ENCODE data around the gene WWOX.

DNA sequence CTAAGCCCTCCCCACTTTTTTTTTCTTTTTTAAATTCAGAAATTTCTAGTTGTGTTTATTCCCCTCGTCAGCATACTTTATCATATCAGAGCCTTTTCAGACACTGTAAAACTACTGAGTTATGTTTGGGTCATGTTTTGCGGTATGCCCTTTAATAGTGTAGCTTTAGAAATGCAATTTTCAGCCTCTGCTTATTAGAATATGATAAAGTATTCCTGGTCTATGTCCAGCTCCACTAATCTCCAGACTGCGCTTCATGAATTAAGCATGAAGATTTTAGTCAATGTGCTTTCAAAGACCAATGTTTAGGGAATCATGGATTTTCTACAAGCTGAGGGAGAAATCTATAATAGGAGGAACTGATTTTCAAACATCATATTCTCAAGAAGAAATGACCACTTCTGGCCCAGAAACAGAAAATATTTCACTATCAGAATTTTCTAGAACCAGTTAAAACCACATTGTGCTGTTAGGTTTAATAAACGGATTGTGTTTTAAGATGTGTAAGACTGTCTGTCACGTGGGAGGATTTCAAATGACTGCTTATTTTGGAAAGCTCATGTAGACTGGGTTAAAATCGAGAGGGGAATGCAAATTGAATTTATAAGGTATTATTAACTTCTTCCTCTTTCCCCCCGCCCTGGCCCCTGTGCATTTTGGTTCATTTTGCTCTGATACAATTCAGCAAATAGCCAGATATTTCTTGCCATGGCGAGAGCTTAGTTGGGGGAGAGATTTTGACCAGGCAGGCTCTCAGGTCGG lies 498.5 kb downstream of the WWOX start:
- TF ChIP-seq POLR2AphosphoS5 (IDR thresholded peaks at IDR 0.05) (no peak), EZH2 (IDR thresholded peaks at IDR 0.05; ENCODE audit: borderline replicate concordance, insufficient read depth, low read length, poor library complexity, severe bottlenecking) (no peak), CTCF (IDR thresholded peaks at IDR 0.05; ENCODE audit: poor library complexity, severe bottlenecking) (no peak), MXI1 (conservative IDR thresholded peaks at IDR 0.05; ENCODE audit: poor library complexity, severe bottlenecking) (no peak), RAD21 (conservative IDR thresholded peaks at IDR 0.05) (no peak), EP300 (conservative IDR thresholded peaks at IDR 0.05; ENCODE audit: poor library complexity, severe bottlenecking) (no peak), TAF1 (IDR thresholded peaks at IDR 0.05; ENCODE audit: low read depth) (no peak), SMC3 (conservative IDR thresholded peaks at IDR 0.05; ENCODE audit: poor library complexity) (no peak)
- TF ChIP-seq, protein P1, sequence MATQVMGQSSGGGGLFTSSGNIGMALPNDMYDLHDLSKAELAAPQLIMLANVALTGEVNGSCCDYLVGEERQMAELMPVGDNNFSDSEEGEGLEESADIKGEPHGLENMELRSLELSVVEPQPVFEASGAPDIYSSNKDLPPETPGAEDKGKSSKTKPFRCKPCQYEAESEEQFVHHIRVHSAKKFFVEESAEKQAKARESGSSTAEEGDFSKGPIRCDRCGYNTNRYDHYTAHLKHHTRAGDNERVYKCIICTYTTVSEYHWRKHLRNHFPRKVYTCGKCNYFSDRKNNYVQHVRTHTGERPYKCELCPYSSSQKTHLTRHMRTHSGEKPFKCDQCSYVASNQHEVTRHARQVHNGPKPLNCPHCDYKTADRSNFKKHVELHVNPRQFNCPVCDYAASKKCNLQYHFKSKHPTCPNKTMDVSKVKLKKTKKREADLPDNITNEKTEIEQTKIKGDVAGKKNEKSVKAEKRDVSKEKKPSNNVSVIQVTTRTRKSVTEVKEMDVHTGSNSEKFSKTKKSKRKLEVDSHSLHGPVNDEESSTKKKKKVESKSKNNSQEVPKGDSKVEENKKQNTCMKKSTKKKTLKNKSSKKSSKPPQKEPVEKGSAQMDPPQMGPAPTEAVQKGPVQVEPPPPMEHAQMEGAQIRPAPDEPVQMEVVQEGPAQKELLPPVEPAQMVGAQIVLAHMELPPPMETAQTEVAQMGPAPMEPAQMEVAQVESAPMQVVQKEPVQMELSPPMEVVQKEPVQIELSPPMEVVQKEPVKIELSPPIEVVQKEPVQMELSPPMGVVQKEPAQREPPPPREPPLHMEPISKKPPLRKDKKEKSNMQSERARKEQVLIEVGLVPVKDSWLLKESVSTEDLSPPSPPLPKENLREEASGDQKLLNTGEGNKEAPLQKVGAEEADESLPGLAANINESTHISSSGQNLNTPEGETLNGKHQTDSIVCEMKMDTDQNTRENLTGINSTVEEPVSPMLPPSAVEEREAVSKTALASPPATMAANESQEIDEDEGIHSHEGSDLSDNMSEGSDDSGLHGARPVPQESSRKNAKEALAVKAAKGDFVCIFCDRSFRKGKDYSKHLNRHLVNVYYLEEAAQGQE (IDR thresholded peaks at IDR 0.05; ENCODE audit: borderline replicate concordance): no peak

Data from neural cell (in vitro differentiated cells).